Measurements from ENCODE around the gene TPPP3.

- no peak for TF ChIP-seq CTCF (conservative IDR thresholded peaks at IDR 0.05; ENCODE audit: low read depth, low read length)
- TF ChIP-seq EZH2 (IDR thresholded peaks at IDR 0.05; ENCODE audit: borderline replicate concordance, low read depth, low read length, poor library complexity, severe bottlenecking), result no peak
These were observed 14.6 kb upstream of the TPPP3 start for GRCh38 chr16:67407788-67408452.
